HCT116 (cell line): ENCODE results near the gene SLC44A1.

Experiments
- CTCF ChIP-seq, 3 experiments: fragments of 200-600 bp in 1 of 3; sonication (generic) in 1 of 3; IDR thresholded peaks in 2 of 3; conservative IDR thresholded peaks in 1 of 3; 2 replicates each; pipeline ENCODE4 v1.5.1; 2012 to 2017; ENCODE audit warnings: low read depth in 2 of 3, low read length in 2 of 3, antibody characterized with exemption in 1 of 3, borderline replicate concordance in 1 of 3, control low read depth in 1 of 3, mild to moderate bottlenecking in 1 of 3, mixed read lengths in 1 of 3, mixed run types in 1 of 3, moderate library complexity in 1 of 3; ENCODE audit not compliant: insufficient read depth in 1 of 3
- EZH2 ChIP-seq: fragments of 200-600 bp; sonication (generic); IDR thresholded peaks from 2 replicates; pipeline ENCODE4 v1.6.1; 2017; ENCODE audit warnings: antibody characterized with exemption, mixed run types
- FOSL1 ChIP-seq: IDR thresholded peaks from 2 replicates; pipeline ENCODE4 v1.6.1; 2012; ENCODE audit warnings: low read depth
- JUND ChIP-seq: IDR thresholded peaks from 2 replicates; pipeline ENCODE4 v1.6.1; 2012
- YY1 ChIP-seq: IDR thresholded peaks from 2 replicates; pipeline ENCODE4 v1.6.1; 2011; ENCODE audit warnings: low read length, low read depth, moderate library complexity, mild to moderate bottlenecking; ENCODE audit not compliant: insufficient replicate concordance; ENCODE audit errors: extremely low read depth
- ZNF274 ChIP-seq: fragments of 200-500 bp; sonication (Bioruptor generic); IDR thresholded peaks from 2 replicates; pipeline ENCODE4 v1.6.1; 2014; ENCODE audit warnings: mild to moderate bottlenecking, low read depth, low read length, inconsistent platforms

- TF ChIP-seq CTCF (IDR thresholded peaks at IDR 0.05 in 2 of 3, conservative IDR thresholded peaks at IDR 0.05 in 1 of 3; ENCODE audit: borderline replicate concordance in 1 of 3, insufficient read depth in 1 of 3, low read depth in 2 of 3, low read length in 2 of 3) = no peak
- TF ChIP-seq JUND = no peak
- no peak for TF ChIP-seq ZNF274
- TF ChIP-seq FOSL1 = no peak
- no peak for TF ChIP-seq EZH2
- TF ChIP-seq YY1 = no peak
Measured at GRCh38 chr9:105280691-105281090, 36.2 kb downstream of the SLC44A1 start.
